H1 (cell line): ENCODE data around the gene MAP7D1. TPM values are rescaled to one million over a fixed set of nuclear protein-coding genes. Genes with fewer than 3 reads are reported as not detected.

ENCODE experiments used
- CTCF ChIA-PET: fragments of 300-600 bp; sonication (Branson Sonifier 250); formaldehyde crosslinking; loops from one replicate; lab custom pipeline; 2021; ENCODE audit not compliant: partially characterized antibody; lab: Charles Lee
- POLR2A ChIA-PET: fragments of 300-600 bp; sonication (Branson Sonifier 250); formaldehyde crosslinking; loops from one replicate; lab custom pipeline; 2021; ENCODE audit warnings: inconsistent platforms; ENCODE audit not compliant: partially characterized antibody; lab: Charles Lee
- DNase-seq, 2 experiments: peaks; one replicate each; pipeline versions ENCODE4 v3.0.0 to v3.0.0-alpha.2; 2010 to 2022; ENCODE audit warnings: low spot score in 2 of 2, low read depth in 1 of 2, mixed read lengths in 1 of 2
- FAIRE-seq: peaks from 2 replicates; lab custom pipeline; 2011; peaks lifted over from hg19 to GRCh38; lab: Jason Lieb, UNC
- H2AFZ ChIP-seq: 2 replicates; pipeline ENCODE4 v1.8.1; 2012; ENCODE audit warnings: low read length, inconsistent platforms
- H2AK5ac ChIP-seq: 2 replicates; pipeline ENCODE4 v1.6.1; 2013; ENCODE audit warnings: low read depth, low read length
- H2BK120ac ChIP-seq: replicated peaks from 2 replicates; pipeline ENCODE3; 2013; ENCODE audit warnings: low read depth, low read length, inconsistent platforms
- H2BK12ac ChIP-seq: 2 replicates; pipeline ENCODE4 v1.6.1; 2013; ENCODE audit warnings: low read depth, low read length
- H2BK15ac ChIP-seq: 2 replicates; pipeline ENCODE4 v1.6.1; 2013; ENCODE audit warnings: low read length
- H2BK20ac ChIP-seq: 2 replicates; pipeline ENCODE4 v1.6.1; 2013; ENCODE audit warnings: low read length
- H2BK5ac ChIP-seq: 2 replicates; pipeline ENCODE4 v1.6.1; 2013; ENCODE audit warnings: low read depth, low read length
- H3K14ac ChIP-seq: 2 replicates; pipeline ENCODE4 v1.6.1; 2013; ENCODE audit warnings: inconsistent platforms; ENCODE audit not compliant: insufficient read length
- H3K18ac ChIP-seq: 2 replicates; pipeline ENCODE4 v1.6.1; 2013; ENCODE audit warnings: low read length; ENCODE audit errors: extremely low read depth
- H3K23ac ChIP-seq: 2 replicates; pipeline ENCODE4 v1.6.1; 2013; ENCODE audit warnings: inconsistent platforms; ENCODE audit not compliant: insufficient read length
- H3K23me2 ChIP-seq: 2 replicates; pipeline ENCODE4 v1.6.1; 2013; ENCODE audit warnings: low read depth, low read length
- H3K27ac ChIP-seq: 2 replicates; pipeline ENCODE4 v1.6.1; 2011; ENCODE audit warnings: low read depth, low read length, inconsistent platforms
- H3K27me3 ChIP-seq, 4 experiments: replicated peaks in 1 of 4; 1 replicate in 1 of 4; 2 replicates in 3 of 4; pipeline versions ENCODE4 v1.6.1 to v1.8.1; 2011 to 2013; ENCODE audit warnings: low read length in 3 of 4, mild to moderate bottlenecking in 3 of 4, inconsistent platforms in 2 of 4, mixed read lengths in 2 of 4, moderate library complexity in 1 of 4; ENCODE audit not compliant: control insufficient read depth in 3 of 4, insufficient read depth in 3 of 4; ENCODE audit errors: extremely low read depth in 1 of 4
- H3K36me3 ChIP-seq, 4 experiments: 2 replicates each; pipeline versions ENCODE4 v1.6.1 to v1.8.1; 2011 to 2013; ENCODE audit warnings: mild to moderate bottlenecking in 4 of 4, low read length in 3 of 4, moderate library complexity in 2 of 4, control low read depth in 1 of 4, inconsistent platforms in 1 of 4; ENCODE audit not compliant: insufficient read depth in 4 of 4, control insufficient read depth in 2 of 4
- H3K4ac ChIP-seq: replicated peaks from 2 replicates; pipeline ENCODE3; 2013; ENCODE audit warnings: low read length, low read depth, mixed read lengths, inconsistent platforms; ENCODE audit not compliant: insufficient read length
- H3K4me1 ChIP-seq, 4 experiments: replicated peaks in 1 of 4; 1 replicate in 1 of 4; 2 replicates in 3 of 4; pipeline versions ENCODE4 v1.6.1 to v1.8.1; 2011 to 2013; ENCODE audit warnings: low read length in 3 of 4, inconsistent platforms in 2 of 4, mixed read lengths in 1 of 4; ENCODE audit not compliant: insufficient read depth in 4 of 4, control insufficient read depth in 3 of 4
- H3K4me2 ChIP-seq, 2 experiments: 2 replicates each; pipeline versions ENCODE4 v1.6.1 to v1.8.1; 2011 to 2013; ENCODE audit warnings: low read depth in 2 of 2, low read length in 2 of 2, control low read depth in 1 of 2, inconsistent platforms in 1 of 2, mild to moderate bottlenecking in 1 of 2; ENCODE audit not compliant: insufficient read depth in 1 of 2
- H3K4me3 ChIP-seq, 4 experiments: fragments of 200-600, 300-600 bp in 1 of 4; sonication (generic), shearing (Covaris generic), sonication (Bioruptor Twin) in 1 of 4; 2 replicates each; pipeline versions ENCODE4 v1.5.1 to v1.8.1; 2011 to 2016; ENCODE audit warnings: low read length in 4 of 4, low read depth in 3 of 4, control low read depth in 2 of 4, inconsistent platforms in 2 of 4, mild to moderate bottlenecking in 2 of 4, mixed read lengths in 1 of 4, moderate library complexity in 1 of 4; ENCODE audit not compliant: insufficient read depth in 2 of 4; ENCODE audit errors: extremely low read depth in 1 of 4
- H3K56ac ChIP-seq: replicated peaks from 2 replicates; pipeline ENCODE3; 2013; ENCODE audit warnings: low read depth, mild to moderate bottlenecking, mixed read lengths, low read length, inconsistent platforms; ENCODE audit not compliant: insufficient read length
- H3K79me1 ChIP-seq: 2 replicates; pipeline ENCODE4 v1.6.1; 2013; ENCODE audit warnings: low read depth, low read length, control low read depth
- H3K79me2 ChIP-seq, 2 experiments: 2 replicates each; pipeline versions ENCODE4 v1.6.1 to v1.8.1; 2012 to 2013; ENCODE audit warnings: low read length in 2 of 2, mild to moderate bottlenecking in 2 of 2, inconsistent platforms in 1 of 2; ENCODE audit not compliant: insufficient read depth in 2 of 2, control insufficient read depth in 1 of 2
- H3K9ac ChIP-seq, 4 experiments: replicated peaks in 1 of 4; 1 replicate in 1 of 4; 2 replicates in 3 of 4; pipeline versions ENCODE4 v1.6.1 to v1.8.1; 2011 to 2013; ENCODE audit warnings: low read depth in 3 of 4, low read length in 3 of 4, control low read depth in 2 of 4, mild to moderate bottlenecking in 2 of 4, moderate library complexity in 2 of 4, inconsistent platforms in 1 of 4; ENCODE audit errors: extremely low read depth in 1 of 4
- H3K9me3 ChIP-seq, 2 experiments: 2 replicates each; pipeline versions ENCODE4 v1.6.1 to v1.8.1; 2012 to 2013; ENCODE audit warnings: mild to moderate bottlenecking in 2 of 2, moderate library complexity in 2 of 2, control low read depth in 1 of 2, inconsistent platforms in 1 of 2, low read depth in 1 of 2, low read length in 1 of 2, mixed read lengths in 1 of 2; ENCODE audit not compliant: insufficient read depth in 2 of 2
- H4K20me1 ChIP-seq, 2 experiments: replicated peaks in 1 of 2; 2 replicates each; pipeline versions ENCODE3 to v1.8.1; 2011 to 2013; ENCODE audit warnings: inconsistent platforms in 2 of 2, low read length in 2 of 2, mild to moderate bottlenecking in 1 of 2; ENCODE audit not compliant: insufficient read depth in 2 of 2, control insufficient read depth in 1 of 2
- H4K5ac ChIP-seq: 2 replicates; pipeline ENCODE4 v1.6.1; 2013; ENCODE audit warnings: low read length, low read depth, mixed read lengths, inconsistent platforms; ENCODE audit not compliant: insufficient read length
- H4K8ac ChIP-seq: 2 replicates; pipeline ENCODE4 v1.8.0; 2013; ENCODE audit warnings: mild to moderate bottlenecking, moderate library complexity, low read length, inconsistent platforms; ENCODE audit not compliant: insufficient read depth; ENCODE audit errors: extremely low read depth
- H4K91ac ChIP-seq: replicated peaks from 2 replicates; pipeline ENCODE3; 2013; ENCODE audit warnings: low read length, mixed read lengths, inconsistent platforms; ENCODE audit not compliant: insufficient read length
- BCL11A ChIP-seq, 2 experiments: IDR thresholded peaks; one replicate each; pipeline ENCODE4 v1.6.1; 2011; ENCODE audit warnings: low read depth in 2 of 2, low read length in 2 of 2, mild to moderate bottlenecking in 2 of 2
- CBX5 ChIP-seq: fragments of 300-800, 300-1000 bp; sonication (generic); IDR thresholded peaks from 2 replicates; pipeline ENCODE4 v1.7.1; 2016; ENCODE audit warnings: antibody characterized with exemption, low read length, low read depth
- CBX8 ChIP-seq: fragments of 300-800, 300-1000 bp; sonication (generic); IDR thresholded peaks from 2 replicates; pipeline ENCODE4 v1.7.1; 2016; ENCODE audit warnings: low read depth, low read length, borderline replicate concordance
- HDAC2 ChIP-seq, 2 experiments: fragments of 300-600 bp in 1 of 2; sonication (generic) in 1 of 2; IDR thresholded peaks; 2 replicates each; pipeline ENCODE4 v1.6.1; 2011 to 2012; ENCODE audit warnings: low read depth in 2 of 2, low read length in 2 of 2, mild to moderate bottlenecking in 2 of 2, moderate library complexity in 2 of 2, borderline replicate concordance in 1 of 2, inconsistent platforms in 1 of 2
- HDAC6 ChIP-seq: IDR thresholded peaks from one replicate; pipeline ENCODE4 v1.7.1; 2012; ENCODE audit warnings: low read depth, mild to moderate bottlenecking, inconsistent platforms, low read length, moderate library complexity
- JUN ChIP-seq: IDR thresholded peaks from 2 replicates; pipeline ENCODE4 v1.6.1; 2011; ENCODE audit warnings: low read depth, mild to moderate bottlenecking, improper control_type of control experiment, low read length
- KDM1A ChIP-seq: fragments of 200-600, 300-600 bp; sonication (generic); IDR thresholded peaks from 2 replicates; pipeline ENCODE4 v1.7.1; 2016; ENCODE audit warnings: mild to moderate bottlenecking, low read length, borderline replicate concordance
- KDM4A ChIP-seq: IDR thresholded peaks from one replicate; pipeline ENCODE4 v1.7.1; 2012; ENCODE audit warnings: low read depth, mild to moderate bottlenecking, moderate library complexity, low read length, inconsistent platforms; ENCODE audit not compliant: severe bottlenecking
- NRF1 ChIP-seq: IDR thresholded peaks from 2 replicates; pipeline ENCODE4 v1.6.1; 2011; ENCODE audit warnings: mild to moderate bottlenecking, low read depth, low read length, improper control_type of control experiment
- POLR2A ChIP-seq, 2 experiments: IDR thresholded peaks; 1 replicate in 1 of 2; 2 replicates in 1 of 2; pipeline ENCODE4 v1.6.1; 2011; ENCODE audit warnings: low read depth in 2 of 2, low read length in 2 of 2, mild to moderate bottlenecking in 2 of 2; ENCODE audit errors: control extremely low read depth in 1 of 2
- RBBP5 ChIP-seq: IDR thresholded peaks from 2 replicates; pipeline ENCODE4 v1.7.1; 2012; ENCODE audit warnings: low read depth, mild to moderate bottlenecking, inconsistent platforms, low read length, moderate library complexity, borderline replicate concordance
- SP4 ChIP-seq: IDR thresholded peaks from 2 replicates; pipeline ENCODE4 v1.6.1; 2012; ENCODE audit warnings: low read length, inconsistent platforms
- SRF ChIP-seq: IDR thresholded peaks from 2 replicates; pipeline ENCODE4 v1.6.1; 2011; ENCODE audit warnings: mild to moderate bottlenecking, low read depth, low read length, moderate library complexity
- SUZ12 ChIP-seq: fragments of 200-600 bp; sonication (generic); IDR thresholded peaks from 2 replicates; pipeline ENCODE4 v1.6.1; 2012; ENCODE audit warnings: mild to moderate bottlenecking, inconsistent platforms, low read length, moderate library complexity, mixed read lengths
- TAF1 ChIP-seq: IDR thresholded peaks from 2 replicates; pipeline ENCODE4 v1.6.1; 2011; ENCODE audit warnings: mild to moderate bottlenecking, low read depth, low read length
- polyA plus RNA-seq, 7 experiments: library from polyadenylated mRNA; depleted of rRNA in 3 of 7; stranded (reverse) in 5 of 7; unstranded in 2 of 7; fragments of >200 nt in 5 of 7; fragments of 200-250 nt in 2 of 7; gene quantifications; 1 replicate in 5 of 7; 2 replicates in 1 of 7; 4 replicates in 1 of 7; pipeline versions ENCODE4 v1.2.1 to v1.2.3, GENCODE V29; 2011 to 2013; ENCODE audit warnings: missing spikeins in 2 of 7, mixed read lengths in 2 of 7
- total RNA-seq: library from RNA; stranded (reverse); fragmentation: NEBNext Ultra II Directional; extraction: Animal tissue kit (Norgen Biotek cat#: 25700); gene quantifications from 2 replicates; pipeline ENCODE4 v1.2.1, GENCODE V29; 2021

Gene MAP7D1
- total and polyA plus RNA-seq, 2 of the 8 experiments (the other 6 are each of a cell fraction or from before 2014, with no cell fraction given) = 18.2 to 52.4 TPM

- no peak overlapping the region for H2AK5ac ChIP-seq
- H2BK15ac ChIP-seq = no peak overlapping the region
- ChIA-PET CTCF (interaction anchor here (0.6 to 17.6 kb wide), 8 partner anchors 10 to 126 kb away, joined by 3 to 233 read pairs (median 16); partner anchors contain the start of genes THRAP3 and TRAPPC3), POLR2A (interaction anchor here (1.1 to 3.3 kb wide), 4 partner anchors 12 to 26 kb away, joined by 3 to 20 read pairs (median 4); no protein-coding TSS in a partner anchor)
- no peak overlapping the region for H3K4ac ChIP-seq
- no peak overlapping the region for H3K4me3 ChIP-seq
- no peak for DNase-seq
- FAIRE-seq = no peak
- H3K79me2 ChIP-seq = peaks cover 0 to 39% of the 10 kb centered on the region in 2 experiments; a peak in 3 of 4 replicates
- no peak overlapping the region for H2BK5ac ChIP-seq
- H3K79me1 ChIP-seq = peaks cover 5% of the 10 kb centered on the region
- TF ChIP-seq SRF = no peak
- no peak for TF ChIP-seq CBX8
- TF ChIP-seq KDM1A = no peak
- no peak for TF ChIP-seq TAF1
- no peak for TF ChIP-seq NRF1
- no peak for TF ChIP-seq KDM4A
- TF ChIP-seq JUN = no peak
- no peak for TF ChIP-seq HDAC6
- no peak for TF ChIP-seq CBX5
- no peak for TF ChIP-seq HDAC2 (IDR thresholded peaks at IDR 0.05; ENCODE audit: borderline replicate concordance in 1 of 2, low read depth in 2 of 2, low read length in 2 of 2)
- TF ChIP-seq BCL11A (IDR thresholded peaks at IDR 0.05; ENCODE audit: low read depth in 2 of 2, low read length in 2 of 2) = no peak
- TF ChIP-seq RBBP5 = no peak
- no peak for TF ChIP-seq SUZ12
- TF ChIP-seq POLR2A (IDR thresholded peaks at IDR 0.05; ENCODE audit: control extremely low read depth in 1 of 2, low read depth in 2 of 2, low read length in 2 of 2) = no peak
- TF ChIP-seq SP4 = no peak
- H3K4me2 ChIP-seq = no peak overlapping the region
- peaks cover 0 to 23% of the 10 kb centered on the region in 2 experiments for H4K20me1 ChIP-seq
- no peak overlapping the region for H3K14ac ChIP-seq
- H2AFZ ChIP-seq = no peak overlapping the region
- no peaks in the 10 kb centered on the region for H3K36me3 ChIP-seq
- no peak overlapping the region for H2BK12ac ChIP-seq
- H3K9me3 ChIP-seq = no peaks in the 10 kb centered on the region
- H3K23ac ChIP-seq = no peak overlapping the region
- H4K8ac ChIP-seq = no peak overlapping the region
- no peak overlapping the region for H3K27ac ChIP-seq
- no peak overlapping the region for H4K91ac ChIP-seq
- no peak overlapping the region for H3K56ac ChIP-seq
- no peak overlapping the region for H4K5ac ChIP-seq
- H2BK120ac ChIP-seq = no peak overlapping the region
- no peak overlapping the region for H2BK20ac ChIP-seq
- H3K4me1 ChIP-seq = peaks cover 0 to 16% (median 7%) of the 10 kb centered on the region in 4 experiments; a peak in 6 of 7 replicates
- H3K23me2 ChIP-seq = no peaks in the 10 kb centered on the region
- H3K27me3 ChIP-seq = no peaks in the 10 kb centered on the region
- H3K18ac ChIP-seq = no peak overlapping the region
- H3K9ac ChIP-seq = no peak overlapping the region
Measured at GRCh38 chr1:36163426-36163825, 7.5 kb downstream of the MAP7D1 start.
